Panc1 (cell line): ENCODE data around the gene UPK2.

Source experiments
- CTCF ChIP-seq: fragments of 450-650 bp; IDR thresholded peaks from 2 replicates; pipeline ENCODE4 v1.5.1; 2017; ENCODE audit warnings: mild to moderate bottlenecking
- POLR2AphosphoS5 ChIP-seq: IDR thresholded peaks from 2 replicates; pipeline ENCODE4 v1.6.1; 2012; ENCODE audit warnings: mild to moderate bottlenecking, low read depth, low read length, moderate library complexity
- REST ChIP-seq, 2 experiments: IDR thresholded peaks; 2 replicates each; pipeline ENCODE4 v1.6.1; 2011 to 2012; ENCODE audit warnings: low read depth in 2 of 2, control low read depth in 1 of 2, low read length in 1 of 2, mild to moderate bottlenecking in 1 of 2, moderate library complexity in 1 of 2; ENCODE audit not compliant: insufficient read depth in 1 of 2

DNA sequence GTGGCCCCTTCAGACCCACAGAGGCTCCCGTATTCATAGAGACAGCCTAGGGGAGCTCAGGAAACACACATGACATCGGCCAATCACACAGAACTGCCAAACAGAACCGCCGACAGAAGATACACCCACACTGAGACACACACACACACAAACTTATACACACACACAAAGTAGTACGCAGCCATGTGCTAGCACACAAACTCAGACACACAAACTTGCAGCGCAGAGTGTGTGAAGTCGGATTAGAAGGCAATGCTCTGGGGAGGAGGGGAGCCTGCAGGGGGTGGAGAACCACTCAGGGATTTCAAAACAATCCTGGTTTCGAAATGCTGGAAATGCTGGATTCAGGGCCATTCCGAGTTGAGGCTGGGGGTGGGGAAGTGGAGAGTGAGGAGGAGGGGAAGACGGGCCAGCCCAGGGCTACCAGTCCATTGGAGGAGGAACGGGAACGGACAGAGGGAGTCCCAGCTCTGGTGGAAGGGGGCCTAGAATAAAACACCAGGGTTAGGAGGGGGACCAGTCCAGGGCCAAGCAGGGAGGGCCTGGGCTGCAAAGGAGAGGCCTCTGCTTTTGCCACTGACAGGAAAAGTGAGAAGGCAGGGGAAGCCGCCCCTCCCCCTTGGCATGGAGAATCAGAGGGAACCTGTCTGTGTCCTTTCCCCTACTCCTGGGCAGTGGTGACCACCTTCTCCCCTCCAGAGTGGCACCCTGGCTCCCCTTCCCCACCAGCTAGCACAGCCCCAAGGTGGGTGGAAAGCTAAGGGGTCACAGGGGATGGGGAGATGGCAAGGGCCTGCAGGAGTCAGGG, 34.8 kb upstream of the UPK2 start:
- TF ChIP-seq CTCF (no peak), POLR2AphosphoS5 (no peak; the same call in none of the 2 replicates), REST (IDR thresholded peaks at IDR 0.05; ENCODE audit: insufficient read depth in 1 of 2, low read depth in 2 of 2, low read length in 1 of 2) (no peak)
